Spleen (tissue), 11 donors: ENCODE data around the gene SLC13A3. TPM values are rescaled to one million over a fixed set of nuclear protein-coding genes. Genes with fewer than 3 reads are reported as not detected.

Experiments used
- DNase-seq: peaks from one replicate; pipeline ENCODE4 v3.0.0-alpha.2; 2020
- H3K27ac ChIP-seq, 8 donors: fragments of 200-600 bp; sonication (generic) in 7 of 8; 1 replicate in 4 of 8; 2 replicates in 4 of 8; pipeline versions ENCODE4 v1.5.0 to v1.8.0; 2016 to 2021; ENCODE audit warnings: inconsistent platforms in 4 of 8, mild to moderate bottlenecking in 4 of 8, moderate library complexity in 1 of 8
- H3K27me3 ChIP-seq, 7 donors: fragments of 200-600 bp; sonication (generic) in 6 of 7; replicated peaks in 1 of 7; 1 replicate in 4 of 7; 2 replicates in 3 of 7; pipeline versions ENCODE4 v1.5.0 to v1.8.0; 2016 to 2021; ENCODE audit warnings: inconsistent platforms in 3 of 7, mild to moderate bottlenecking in 1 of 7
- H3K36me3 ChIP-seq, 6 donors: fragments of 200-600 bp; sonication (generic) in 5 of 6; 1 replicate in 4 of 6; 2 replicates in 2 of 6; pipeline versions ENCODE4 v1.5.0 to v1.8.0; 2016 to 2021; ENCODE audit warnings: inconsistent platforms in 2 of 6
- H3K4me1 ChIP-seq, 6 donors: fragments of 200-600 bp; sonication (generic) in 5 of 6; 1 replicate in 3 of 6; 2 replicates in 3 of 6; pipeline versions ENCODE4 v1.5.0 to v1.8.0; 2016 to 2021; ENCODE audit warnings: inconsistent platforms in 3 of 6
- H3K4me3 ChIP-seq, 8 donors: fragments of 200-600 bp; sonication (generic) in 7 of 8; 1 replicate in 4 of 8; 2 replicates in 4 of 8; pipeline versions ENCODE4 v1.5.0 to v1.8.0; 2016 to 2021; ENCODE audit warnings: inconsistent platforms in 4 of 8, mild to moderate bottlenecking in 4 of 8, moderate library complexity in 2 of 8
- H3K9me3 ChIP-seq, 8 donors: fragments of 200-600 bp; sonication (generic) in 7 of 8; 1 replicate in 4 of 8; 2 replicates in 4 of 8; pipeline versions ENCODE4 v1.5.0 to v1.8.0; 2016 to 2021; ENCODE audit warnings: inconsistent platforms in 4 of 8
- POLR2A ChIP-seq, 3 donors: fragments of 450-650 bp; IDR thresholded peaks; one replicate each; pipeline ENCODE4 v1.5.1; 2017; ENCODE audit warnings: antibody characterized with exemption in 3 of 3, mild to moderate bottlenecking in 1 of 3
- POLR2AphosphoS5 ChIP-seq, 3 donors: sonication (generic); formaldehyde crosslinking; IDR thresholded peaks; one replicate each; pipeline ENCODE4 v1.5.1; 2017; ENCODE audit warnings: antibody characterized with exemption in 3 of 3
- WGBS, 5 donors: extraction: QIAGEN DNeasy Blood & Tissue Kit in 3 of 5; methylation state at CpG; one replicate each; pipeline versions ENCODE4 v1.1.5 to v1.1.7; 2013 to 2018; 5-methylcytosine and 5-hydroxymethylcytosine counted together
- intact Hi-C: fragments of 100-400 bp; cut with DNase I; formaldehyde crosslinking; loops from one replicate; pipeline ENCODE4 v1.15.0; 2023; ENCODE audit warnings: low total_unique reads
- polyA plus RNA-seq, 3 donors: library from polyadenylated mRNA; stranded (reverse); fragments of 200-250 nt; gene quantifications; one replicate each; pipeline ENCODE4 v1.2.1, GENCODE V29; 2013
- total RNA-seq, 7 donors: library from RNA; depleted of rRNA in 3 of 7; stranded (reverse); fragments of >200 nt in 3 of 7; fragmentation: NEBNext Ultra II Directional in 4 of 7; extraction: Animal tissue kit (Norgen Biotek cat#: 25700) in 4 of 7; gene quantifications; one replicate each; pipeline versions ENCODE4 v1.1.0 to v1.2.1, GENCODE V29; 2016 to 2021
- TF ChIP-seq, protein P1 (sequence below), 11 experiments: fragments of 200-600 bp in 7 of 11; fragments of 450-650 bp in 4 of 11; sonication (generic) in 4 of 11; IDR thresholded peaks in 8 of 11; conservative IDR thresholded peaks in 3 of 11; 1 replicate in 7 of 11; 2 replicates in 4 of 11; pipeline versions ENCODE4 v1.4.0 to v1.8.0; 2016 to 2021; ENCODE audit warnings: antibody characterized with exemption in 11 of 11, inconsistent platforms in 4 of 11, mild to moderate bottlenecking in 1 of 11
- donor health status: healthy with polysubstance abuse.
- donor health status: DM: no; HTN: no; CAD: no; lungs with moderate emphysema.
- donor health status: DM: no; HTN: no; CAD: no.
- donor health status: Bipolar disorder and iron deficiency.
- donor health status: healthy.
- donor health status: DM: no; HTN: no; CAD: no.
- donor health status: DM: yes; HTN: yes; CAD: no.

SLC13A3 gene
- total and polyA plus RNA-seq, 10 donors, result 0.16 to 1.7 (median 0.44) TPM; not detected in 1

DNA sequence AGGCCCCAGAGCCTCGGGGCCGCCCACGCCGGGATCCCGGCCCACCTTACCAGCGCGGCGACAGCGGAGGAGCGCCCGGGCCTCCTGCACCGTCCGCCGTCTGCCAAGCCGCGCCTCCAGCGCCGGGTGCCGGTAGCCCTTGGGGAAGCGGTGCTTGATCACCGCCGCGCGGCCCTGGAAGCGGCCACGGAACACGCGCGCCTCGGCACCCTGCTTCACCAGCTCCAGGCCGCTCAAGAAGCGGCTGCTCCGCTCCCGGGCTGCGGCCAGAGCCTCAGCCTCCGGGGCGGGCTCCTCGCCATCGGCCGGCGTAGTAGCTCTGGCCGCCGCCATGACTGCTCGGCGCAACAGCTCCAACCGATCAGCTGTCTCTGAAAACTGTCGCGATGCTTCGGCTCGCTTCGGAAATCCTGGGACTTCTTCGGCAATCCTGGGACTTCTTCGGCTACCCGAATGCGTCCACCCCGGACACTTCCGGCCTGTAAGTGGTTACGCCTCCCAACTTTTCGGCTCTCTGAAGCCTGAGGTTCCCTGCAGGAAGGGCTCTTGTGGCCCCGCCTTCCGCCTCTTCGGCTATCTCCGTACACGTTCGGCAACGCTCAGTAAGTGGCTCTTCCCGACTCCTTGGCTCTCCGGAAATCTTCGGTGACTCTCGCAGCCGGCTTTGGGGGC lies 38.0 kb upstream of the SLC13A3 start, which contains the start of gene TP53RK:
Gene TP53RK, minus strand, starts transcription at position 363 of the 672 bp plus-strand sequence. Its CDS starts 30 bp downstream, at position 333.
- DNase-seq, result peak; percentile 99
- 0 to 1% (median 0%) methylated on average over 34 to 71 of the region's 71 CpGs for WGBS, 5 donors
- Histone ChIP-seq H3K4me1 (peaks cover 22 to 59% (median 42%) of the 10 kb centered on the region in 6 donors), H3K9me3 (no peaks in the 10 kb centered on the region), H3K27me3 (no peaks in the 10 kb centered on the region), H3K27ac (peak within 1 kb of the TSS; percentile 77 to 94 (median 90)), H3K4me3 (peak within 1 kb of the TSS; percentile 64 to 93 (median 84)), H3K36me3 (peaks cover 0 to 29% (median 6%) of the 10 kb centered on the region in 6 donors)
- intact Hi-C loops, result no loop called here
- TF ChIP-seq POLR2A (IDR thresholded peaks at IDR 0.05) (peak in 2 of 3 donors; percentile 16 to 42), POLR2AphosphoS5 (IDR thresholded peaks at IDR 0.05) (peak; percentile 90 to 94 (median 90))
- TF ChIP-seq, protein P1, sequence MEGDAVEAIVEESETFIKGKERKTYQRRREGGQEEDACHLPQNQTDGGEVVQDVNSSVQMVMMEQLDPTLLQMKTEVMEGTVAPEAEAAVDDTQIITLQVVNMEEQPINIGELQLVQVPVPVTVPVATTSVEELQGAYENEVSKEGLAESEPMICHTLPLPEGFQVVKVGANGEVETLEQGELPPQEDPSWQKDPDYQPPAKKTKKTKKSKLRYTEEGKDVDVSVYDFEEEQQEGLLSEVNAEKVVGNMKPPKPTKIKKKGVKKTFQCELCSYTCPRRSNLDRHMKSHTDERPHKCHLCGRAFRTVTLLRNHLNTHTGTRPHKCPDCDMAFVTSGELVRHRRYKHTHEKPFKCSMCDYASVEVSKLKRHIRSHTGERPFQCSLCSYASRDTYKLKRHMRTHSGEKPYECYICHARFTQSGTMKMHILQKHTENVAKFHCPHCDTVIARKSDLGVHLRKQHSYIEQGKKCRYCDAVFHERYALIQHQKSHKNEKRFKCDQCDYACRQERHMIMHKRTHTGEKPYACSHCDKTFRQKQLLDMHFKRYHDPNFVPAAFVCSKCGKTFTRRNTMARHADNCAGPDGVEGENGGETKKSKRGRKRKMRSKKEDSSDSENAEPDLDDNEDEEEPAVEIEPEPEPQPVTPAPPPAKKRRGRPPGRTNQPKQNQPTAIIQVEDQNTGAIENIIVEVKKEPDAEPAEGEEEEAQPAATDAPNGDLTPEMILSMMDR (IDR thresholded peaks at IDR 0.05 in 8 of 11, conservative IDR thresholded peaks at IDR 0.05 in 3 of 11), result peak; percentile 42 to 80 (median 50)

- Histone ChIP-seq H3K27ac (peak overlapping the region; percentile 77 to 94 (median 90)), H3K9me3 (no peaks in the 10 kb centered on the region), H3K4me1 (peaks cover 22 to 67% (median 48%) of the 10 kb centered on the region in 6 donors), H3K36me3 (peaks cover 0 to 37% (median 6%) of the 10 kb centered on the region in 6 donors), H3K27me3 (no peaks in the 10 kb centered on the region), H3K4me3 (peak overlapping the region; percentile 64 to 93 (median 84))
- intact Hi-C loops, result no loop called here
- 16 to 20% (median 17%) methylated on average over 19 to 20 of the region's 20 CpGs for WGBS, 5 donors
- no peak for DNase-seq
- no peak for TF ChIP-seq POLR2A (IDR thresholded peaks at IDR 0.05)
- no peak for TF ChIP-seq POLR2AphosphoS5 (IDR thresholded peaks at IDR 0.05)
- TF ChIP-seq, protein P1 (IDR thresholded peaks at IDR 0.05 in 8 of 11, conservative IDR thresholded peaks at IDR 0.05 in 3 of 11), result no peak
These were observed 37.2 kb upstream of the SLC13A3 start for GRCh38 chr20:46688151-46689081.

DNA sequence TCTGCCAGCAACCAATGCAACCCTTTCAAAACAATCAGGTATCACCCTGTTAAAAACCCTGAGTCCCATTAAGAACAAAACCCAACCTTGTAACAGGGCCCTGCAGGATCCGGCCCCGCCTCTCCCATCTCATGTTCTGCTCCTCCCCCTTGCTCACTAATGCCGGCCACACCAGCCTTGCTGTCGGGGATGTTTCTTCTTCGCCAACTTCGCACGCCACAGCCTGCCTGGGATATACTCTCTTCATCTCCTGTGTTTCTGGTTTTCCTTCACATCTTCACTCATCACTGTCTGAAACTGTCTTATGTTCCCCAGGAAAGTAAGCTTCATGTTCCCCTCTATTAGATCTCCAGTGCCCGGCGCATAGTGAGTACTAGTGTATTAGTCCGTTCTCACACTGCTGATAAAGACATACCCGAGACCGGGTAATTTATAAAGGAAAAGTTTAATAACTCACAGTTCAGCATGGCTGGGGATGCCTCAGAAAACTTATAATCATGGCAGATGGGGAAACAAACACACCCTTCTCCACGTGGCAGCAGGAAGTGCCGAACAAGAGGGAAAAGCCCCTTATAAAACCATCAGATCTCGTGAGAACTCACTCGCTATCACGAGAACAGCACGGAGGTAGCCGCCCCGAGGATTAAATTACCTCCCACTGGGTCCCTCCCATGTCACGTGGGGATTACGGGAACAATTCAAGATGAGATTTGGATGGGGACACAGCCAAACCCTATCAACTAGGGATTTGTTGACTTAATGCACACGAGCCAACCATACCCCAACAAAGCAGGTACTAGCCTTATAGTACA lies 32.9 kb upstream of the SLC13A3 start:
- peak overlapping the region in 1 of 8 donors; percentile 11 for H3K27ac ChIP-seq
- DNase-seq, result no peak
- TF ChIP-seq, protein P1 (IDR thresholded peaks at IDR 0.05 in 8 of 11, conservative IDR thresholded peaks at IDR 0.05 in 3 of 11), result no peak
- no peak for TF ChIP-seq POLR2A (IDR thresholded peaks at IDR 0.05)
- no peak for TF ChIP-seq POLR2AphosphoS5 (IDR thresholded peaks at IDR 0.05)
- peaks cover 29 to 80% (median 63%) of the 10 kb centered on the region in 6 donors for H3K4me1 ChIP-seq
- H3K27me3 ChIP-seq, result no peaks in the 10 kb centered on the region
- peaks cover 0 to 49% (median 9%) of the 10 kb centered on the region in 6 donors for H3K36me3 ChIP-seq
- intact Hi-C loops, result loop anchor here (5.0 kb wide), 1 partner anchor 162 kb away; no protein-coding TSS in a partner anchor
- no peaks in the 10 kb centered on the region for H3K9me3 ChIP-seq
- H3K4me3 ChIP-seq, result peak overlapping the region in 2 of 8 donors; percentile 7 to 33
- WGBS, 5 donors, result 65 to 80% (median 74%) methylated on average over 23 of the region's 23 CpGs
